ENCODE measurements around the gene SLC6A16. TPM values are rescaled to one million over a fixed set of nuclear protein-coding genes. Genes with fewer than 3 reads are reported as not detected.
"Not testable (repeated sequence)": the region's sequence is repeated elsewhere in the genome, so short reads cannot be mapped to it uniquely, and the experiment has no call there.

Gene SLC6A16
- polyA plus RNA-seq, 1 donor, result 0.61 TPM

- H3K27me3 ChIP-seq (ENCODE audit: control insufficient read depth, insufficient read depth, low read length); H3K27ac ChIP-seq (ENCODE audit: low read length); H3K9me3 ChIP-seq (ENCODE audit: control insufficient read depth, low read depth, low read length); DNase-seq; H3K4me3 ChIP-seq (ENCODE audit: low read length); H3K36me3 ChIP-seq (ENCODE audit: control insufficient read depth, insufficient read depth, low read length); H3K4me1 ChIP-seq (ENCODE audit: control insufficient read depth, insufficient read depth, low read length): not testable (repeated sequence)
- no CpG with 5 or more reads among the region's 3 CpGs for WGBS (ENCODE audit: insufficient coverage, low lambda C conversion rate)
These were observed 26.3 kb downstream of the SLC6A16 start for GRCh38 chr19:49298653-49299052.

- H3K27ac ChIP-seq (ENCODE audit: low read length), result no peak overlapping the region
- H3K4me1 ChIP-seq (ENCODE audit: control insufficient read depth, insufficient read depth, low read length), result no peaks in the 10 kb centered on the region
- H3K27me3 ChIP-seq (ENCODE audit: control insufficient read depth, insufficient read depth, low read length), result peaks cover 4% of the 10 kb centered on the region
- no peak overlapping the region for H3K4me3 ChIP-seq (ENCODE audit: low read length)
- WGBS (ENCODE audit: insufficient coverage, low lambda C conversion rate), result 89% methylated on average over 1 of the region's 3 CpGs
- H3K36me3 ChIP-seq (ENCODE audit: control insufficient read depth, insufficient read depth, low read length), result no peaks in the 10 kb centered on the region
- no peak for DNase-seq
- no peaks in the 10 kb centered on the region for H3K9me3 ChIP-seq (ENCODE audit: control insufficient read depth, low read depth, low read length)
These were observed 27.6 kb downstream of the SLC6A16 start for GRCh38 chr19:49297403-49297802.

- WGBS (ENCODE audit: insufficient coverage, low lambda C conversion rate), result 100% methylated on average over 1 of the region's 8 CpGs
- Histone ChIP-seq H3K36me3 (ENCODE audit: control insufficient read depth, insufficient read depth, low read length) (no peaks in the 10 kb centered on the region), H3K4me3 (ENCODE audit: low read length) (no peak overlapping the region), H3K27me3 (ENCODE audit: control insufficient read depth, insufficient read depth, low read length) (peaks cover 4% of the 10 kb centered on the region), H3K9me3 (ENCODE audit: control insufficient read depth, low read depth, low read length) (no peaks in the 10 kb centered on the region), H3K27ac (ENCODE audit: low read length) (no peak overlapping the region), H3K4me1 (ENCODE audit: control insufficient read depth, insufficient read depth, low read length) (no peaks in the 10 kb centered on the region)
- no peak for DNase-seq
These were observed 29.6 kb downstream of the SLC6A16 start for GRCh38 chr19:49295208-49295880.

GRCh38 chr19:49294401-49294800 lies 30.6 kb downstream of the SLC6A16 start:
- DNase-seq, result no peak
- Histone ChIP-seq H3K4me1 (ENCODE audit: control insufficient read depth, insufficient read depth, low read length) (no peaks in the 10 kb centered on the region), H3K27ac (ENCODE audit: low read length) (no peak overlapping the region), H3K36me3 (ENCODE audit: control insufficient read depth, insufficient read depth, low read length) (no peaks in the 10 kb centered on the region), H3K27me3 (ENCODE audit: control insufficient read depth, insufficient read depth, low read length) (peaks cover 4% of the 10 kb centered on the region), H3K4me3 (ENCODE audit: low read length) (no peak overlapping the region), H3K9me3 (ENCODE audit: control insufficient read depth, low read depth, low read length) (no peaks in the 10 kb centered on the region)
- WGBS (ENCODE audit: insufficient coverage, low lambda C conversion rate), result no CpG with 5 or more reads among the region's 6 CpGs

- no CpG with 5 or more reads among the region's 3 CpGs for WGBS (ENCODE audit: insufficient coverage, low lambda C conversion rate)
- H3K27ac ChIP-seq (ENCODE audit: low read length), result no peak overlapping the region
- H3K4me3 ChIP-seq (ENCODE audit: low read length), result no peak overlapping the region
- H3K27me3 ChIP-seq (ENCODE audit: control insufficient read depth, insufficient read depth, low read length), result peaks cover 4% of the 10 kb centered on the region
- no peaks in the 10 kb centered on the region for H3K36me3 ChIP-seq (ENCODE audit: control insufficient read depth, insufficient read depth, low read length)
- DNase-seq, result no peak
- H3K4me1 ChIP-seq (ENCODE audit: control insufficient read depth, insufficient read depth, low read length), result no peaks in the 10 kb centered on the region
- no peaks in the 10 kb centered on the region for H3K9me3 ChIP-seq (ENCODE audit: control insufficient read depth, low read depth, low read length)
These were observed 34.5 kb downstream of the SLC6A16 start for GRCh38 chr19:49290517-49290916.

- not testable (repeated sequence) for H3K27ac ChIP-seq (ENCODE audit: low read length); H3K27me3 ChIP-seq (ENCODE audit: control insufficient read depth, insufficient read depth, low read length); H3K4me1 ChIP-seq (ENCODE audit: control insufficient read depth, insufficient read depth, low read length); H3K4me3 ChIP-seq (ENCODE audit: low read length); DNase-seq; H3K36me3 ChIP-seq (ENCODE audit: control insufficient read depth, insufficient read depth, low read length); H3K9me3 ChIP-seq (ENCODE audit: control insufficient read depth, low read depth, low read length)
- 100% methylated on average over 1 of the region's 2 CpGs for WGBS (ENCODE audit: insufficient coverage, low lambda C conversion rate)
These were observed 35.7 kb downstream of the SLC6A16 start for GRCh38 chr19:49289286-49289685.

GRCh38 chr19:49288205-49288604 lies 36.8 kb downstream of the SLC6A16 start:
- not testable (repeated sequence) for H3K27ac ChIP-seq (ENCODE audit: low read length); DNase-seq; H3K4me1 ChIP-seq (ENCODE audit: control insufficient read depth, insufficient read depth, low read length); H3K36me3 ChIP-seq (ENCODE audit: control insufficient read depth, insufficient read depth, low read length); H3K9me3 ChIP-seq (ENCODE audit: control insufficient read depth, low read depth, low read length); H3K27me3 ChIP-seq (ENCODE audit: control insufficient read depth, insufficient read depth, low read length); H3K4me3 ChIP-seq (ENCODE audit: low read length)
- no CpG with 5 or more reads among the region's 4 CpGs for WGBS (ENCODE audit: insufficient coverage, low lambda C conversion rate)

GRCh38 chr19:49287141-49287770 lies 37.7 kb downstream of the SLC6A16 start:
- WGBS (ENCODE audit: insufficient coverage, low lambda C conversion rate), result no CpG with 5 or more reads among the region's 2 CpGs
- Histone ChIP-seq H3K9me3 (ENCODE audit: control insufficient read depth, low read depth, low read length) (no peaks in the 10 kb centered on the region), H3K4me1 (ENCODE audit: control insufficient read depth, insufficient read depth, low read length) (no peaks in the 10 kb centered on the region), H3K36me3 (ENCODE audit: control insufficient read depth, insufficient read depth, low read length) (no peaks in the 10 kb centered on the region), H3K27me3 (ENCODE audit: control insufficient read depth, insufficient read depth, low read length) (no peaks in the 10 kb centered on the region), H3K27ac (ENCODE audit: low read length) (no peak overlapping the region), H3K4me3 (ENCODE audit: low read length) (no peak overlapping the region)
- DNase-seq, result no peak

- DNase-seq, result no peak
- no peaks in the 10 kb centered on the region for H3K4me1 ChIP-seq (ENCODE audit: control insufficient read depth, insufficient read depth, low read length)
- H3K36me3 ChIP-seq (ENCODE audit: control insufficient read depth, insufficient read depth, low read length), result no peaks in the 10 kb centered on the region
- no peak overlapping the region for H3K4me3 ChIP-seq (ENCODE audit: low read length)
- no peaks in the 10 kb centered on the region for H3K27me3 ChIP-seq (ENCODE audit: control insufficient read depth, insufficient read depth, low read length)
- no CpG with 5 or more reads among the region's 13 CpGs for WGBS (ENCODE audit: insufficient coverage, low lambda C conversion rate)
- H3K27ac ChIP-seq (ENCODE audit: low read length), result no peak overlapping the region
- no peaks in the 10 kb centered on the region for H3K9me3 ChIP-seq (ENCODE audit: control insufficient read depth, low read depth, low read length)
These were observed 42.8 kb downstream of the SLC6A16 start for GRCh38 chr19:49282184-49282583.

GRCh38 chr19:49272204-49272603 lies 52.8 kb downstream of the SLC6A16 start:
- Histone ChIP-seq H3K27ac (ENCODE audit: low read length) (no peak overlapping the region), H3K36me3 (ENCODE audit: control insufficient read depth, insufficient read depth, low read length) (no peaks in the 10 kb centered on the region), H3K4me3 (ENCODE audit: low read length) (no peak overlapping the region), H3K4me1 (ENCODE audit: control insufficient read depth, insufficient read depth, low read length) (no peaks in the 10 kb centered on the region), H3K27me3 (ENCODE audit: control insufficient read depth, insufficient read depth, low read length) (no peaks in the 10 kb centered on the region), H3K9me3 (ENCODE audit: control insufficient read depth, low read depth, low read length) (peaks cover 3% of the 10 kb centered on the region)
- no peak for DNase-seq
- 100% methylated on average over 4 of the region's 4 CpGs for WGBS (ENCODE audit: insufficient coverage, low lambda C conversion rate)

Measured in large intestine (tissue), 3 donors.